GM19240 (cell line): ENCODE results near the gene MSMO1.
"Not testable (repeated sequence)": the region's sequence is repeated elsewhere in the genome, so short reads cannot be mapped to it uniquely, and the experiment has no call there.

ENCODE experiments used
- DNase-seq: peaks from one replicate; pipeline ENCODE4 v3.0.0; 2011; ENCODE audit warnings: low spot score; ENCODE audit not compliant: insufficient read length

MSMO1 gene

DNA sequence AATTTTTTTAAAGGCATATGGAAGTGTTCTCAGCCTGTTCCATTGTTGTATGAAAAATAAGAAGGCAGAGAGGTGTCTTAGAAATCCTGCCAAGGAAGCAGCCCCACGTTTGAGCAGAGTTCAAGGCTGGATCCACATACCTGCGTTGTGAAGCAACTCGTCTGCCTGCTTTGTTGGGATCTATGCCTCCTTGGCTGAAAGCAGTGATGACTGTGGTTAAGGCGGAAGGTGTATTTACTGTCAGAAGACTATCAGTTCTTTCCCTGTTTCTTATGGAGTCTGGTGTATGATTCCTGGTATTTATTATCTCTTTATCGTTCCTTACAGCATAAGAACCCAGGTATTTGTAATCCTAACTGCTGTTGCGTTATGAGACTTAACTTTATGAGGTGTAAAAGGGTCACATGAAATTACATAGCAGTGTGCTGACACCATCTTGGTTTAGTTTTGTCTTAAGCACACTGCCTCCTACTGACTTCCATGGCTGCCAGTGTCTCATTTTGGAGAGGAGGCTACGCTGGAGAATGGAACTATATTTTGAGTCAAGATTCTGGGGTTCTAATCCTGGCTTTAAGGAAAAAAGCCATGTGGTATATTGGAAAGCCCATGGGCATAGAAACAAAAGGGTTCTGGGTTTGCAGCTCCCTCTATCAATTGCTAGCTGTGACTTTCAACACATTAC, 3.1 kb upstream of the MSMO1 start:
- no peak for DNase-seq

DNA sequence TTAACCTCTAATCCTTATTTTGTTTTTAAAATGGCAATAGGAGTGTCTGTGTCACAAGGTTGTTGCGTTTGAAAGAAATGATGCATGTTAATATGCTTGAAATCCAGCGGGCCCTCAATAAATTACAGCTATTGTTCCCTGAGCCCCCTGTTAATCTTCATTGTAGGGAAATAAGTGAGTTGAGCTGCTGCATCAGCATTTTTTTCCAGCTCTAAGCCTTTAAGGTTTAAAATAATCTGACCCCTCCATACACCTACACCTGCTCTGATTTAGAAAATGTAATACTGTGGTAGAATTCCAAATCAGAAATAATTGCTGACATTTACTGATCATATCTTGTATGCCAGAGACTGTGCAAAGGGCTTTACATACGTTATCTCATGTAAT, 2.6 kb upstream of the MSMO1 start:
- DNase-seq, result no peak

DNA sequence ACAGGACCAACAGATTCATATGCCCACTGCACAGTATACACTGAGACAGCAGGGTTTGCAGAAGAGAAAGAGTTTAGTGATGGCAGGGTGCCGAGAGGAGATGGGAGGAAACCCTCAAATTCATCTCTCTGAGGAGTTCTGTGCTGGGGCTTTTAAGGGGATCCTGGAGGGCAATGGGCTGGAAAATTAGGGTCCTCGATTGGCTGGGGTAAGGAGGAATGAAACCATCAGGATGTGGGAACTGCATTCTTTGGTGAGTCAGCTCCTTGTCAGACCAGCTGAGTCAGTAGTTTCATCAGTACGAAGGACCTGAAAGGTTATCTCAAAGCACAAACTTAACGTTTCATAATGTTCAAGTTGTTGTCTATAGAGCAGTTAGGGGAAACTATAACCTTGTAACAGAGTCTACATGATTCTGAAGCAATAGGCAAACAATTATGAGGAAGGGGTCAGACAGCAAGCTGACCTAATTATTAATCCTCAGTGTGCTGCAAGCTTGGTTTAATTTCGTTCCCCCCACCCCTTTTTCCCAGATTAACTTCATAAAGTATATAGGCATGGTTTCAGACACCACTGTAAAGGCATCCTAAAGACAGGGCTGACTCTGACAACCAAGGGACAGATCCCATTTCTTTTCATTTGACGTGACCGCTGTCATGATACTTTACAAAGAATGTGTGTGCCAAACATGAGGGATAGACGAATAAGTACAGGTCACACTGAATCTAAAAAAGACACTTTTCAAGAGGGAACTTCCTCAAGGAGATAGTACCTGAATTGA, 1.5 kb upstream of the MSMO1 start:
- no peak for DNase-seq

DNA sequence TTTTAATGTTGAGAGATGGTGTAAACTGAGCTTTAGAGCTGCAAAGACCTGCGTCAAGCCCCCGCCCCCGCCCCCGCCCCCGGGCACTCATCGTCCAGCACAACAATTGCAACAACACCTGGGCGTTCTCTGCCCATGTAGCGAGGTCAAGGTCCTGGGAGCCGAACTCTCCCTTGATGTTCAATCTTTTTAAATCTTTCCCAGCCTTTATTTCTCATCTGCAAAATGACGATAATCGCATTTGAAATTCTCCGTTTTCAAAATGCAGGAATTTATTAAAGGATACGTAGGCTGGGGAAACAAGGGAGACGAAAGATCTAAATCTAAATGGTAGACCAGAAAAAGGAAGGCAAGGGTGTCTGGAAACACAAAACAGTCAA, 648 bp upstream of the MSMO1 start:
- DNase-seq, result no peak

DNA sequence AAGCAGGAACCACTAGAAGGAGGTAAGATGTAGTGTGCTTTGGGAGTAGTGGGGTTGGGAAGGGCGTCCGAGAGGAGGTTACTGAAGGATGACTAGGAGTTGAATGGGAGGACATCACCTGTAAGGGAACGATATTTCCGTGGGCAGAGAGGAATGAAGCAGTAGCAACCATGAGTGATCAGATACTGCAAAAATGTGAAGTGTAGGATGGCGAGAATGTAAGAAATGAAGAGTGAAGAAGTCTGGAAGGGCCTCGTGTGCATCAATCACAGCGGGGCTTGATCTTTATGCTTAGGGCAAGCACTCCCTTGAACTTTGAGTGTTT, 594 bp downstream of the MSMO1 start:
- no peak for DNase-seq

DNA sequence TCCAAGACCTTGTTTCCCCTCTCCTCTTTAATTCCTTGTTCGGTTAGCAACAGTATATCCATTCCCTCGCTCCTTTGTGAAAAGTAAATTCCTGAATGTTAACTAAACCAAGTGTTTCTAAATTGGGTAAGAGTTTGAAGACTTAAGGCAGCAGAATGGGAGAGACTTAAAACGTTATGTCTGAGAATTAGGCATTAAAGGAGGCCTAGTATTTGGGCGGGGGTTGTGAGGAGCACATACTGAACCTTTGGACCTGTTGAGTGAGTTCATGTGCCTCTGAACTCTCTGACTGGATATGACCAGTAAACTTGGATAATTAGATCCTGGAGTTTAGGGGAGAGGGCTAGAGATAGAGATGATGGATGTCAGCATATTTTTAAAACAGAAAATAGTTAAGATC, 1.2 kb downstream of the MSMO1 start:
- DNase-seq, result no peak

DNA sequence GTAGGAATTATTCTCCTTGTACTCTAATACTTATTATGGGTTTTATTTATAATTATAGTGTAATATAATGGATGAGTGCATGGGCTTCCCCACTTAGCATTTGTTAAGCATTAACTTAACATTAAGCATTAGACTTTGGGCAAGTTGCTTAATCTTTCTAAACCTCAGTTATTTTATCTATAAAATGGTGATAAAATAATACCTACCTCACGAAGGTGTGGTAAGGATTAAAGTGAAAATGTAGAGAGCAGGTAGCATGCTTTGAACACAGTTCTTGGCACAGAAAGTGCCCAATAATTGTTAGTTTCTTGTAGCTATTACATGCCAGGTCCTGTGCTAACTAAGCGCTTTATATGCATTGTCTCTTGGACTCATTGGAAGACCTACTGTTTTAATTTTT, 2.6 kb downstream of the MSMO1 start:
- DNase-seq, result no peak

DNA sequence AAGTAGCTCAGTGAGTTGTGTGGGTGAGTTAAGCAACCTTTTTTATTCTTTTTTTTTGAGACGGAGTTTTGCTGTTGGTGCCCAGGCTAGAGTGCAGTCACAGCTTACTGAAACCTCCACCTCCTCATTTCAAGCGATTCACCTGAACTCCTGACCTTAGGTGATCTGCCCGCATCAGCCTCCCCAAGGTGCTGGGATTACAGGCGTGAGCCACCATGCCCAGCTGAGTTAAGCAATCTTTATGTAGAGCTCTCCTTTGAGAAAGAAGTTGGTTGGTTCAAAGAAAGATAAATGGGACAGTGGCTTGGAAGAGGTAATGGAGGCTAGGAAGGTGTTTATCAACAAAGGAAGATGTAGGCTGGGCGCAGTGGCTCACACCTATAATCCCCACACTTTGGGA, 3.2 kb downstream of the MSMO1 start:
- DNase-seq, result no peak

DNA sequence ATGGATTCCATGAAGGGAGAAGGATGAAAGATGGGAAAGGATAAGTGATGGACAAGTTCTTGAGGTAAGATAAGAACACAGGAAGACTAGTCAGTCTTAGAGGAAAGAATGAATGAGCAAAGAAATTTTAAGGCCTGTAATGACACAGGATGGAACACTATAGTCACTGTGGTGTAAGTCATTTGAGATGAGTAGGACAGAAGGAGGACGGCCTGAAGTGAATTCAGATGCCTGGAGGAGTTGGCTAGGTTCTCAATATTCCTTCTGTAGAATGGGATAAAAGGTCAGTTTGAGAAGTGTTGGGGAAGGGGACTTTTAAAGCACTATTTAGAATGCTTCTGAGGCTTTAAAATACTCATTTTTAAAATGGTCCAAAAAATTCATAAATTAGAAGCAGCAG, 3.9 kb downstream of the MSMO1 start:
- DNase-seq, result no peak

DNA sequence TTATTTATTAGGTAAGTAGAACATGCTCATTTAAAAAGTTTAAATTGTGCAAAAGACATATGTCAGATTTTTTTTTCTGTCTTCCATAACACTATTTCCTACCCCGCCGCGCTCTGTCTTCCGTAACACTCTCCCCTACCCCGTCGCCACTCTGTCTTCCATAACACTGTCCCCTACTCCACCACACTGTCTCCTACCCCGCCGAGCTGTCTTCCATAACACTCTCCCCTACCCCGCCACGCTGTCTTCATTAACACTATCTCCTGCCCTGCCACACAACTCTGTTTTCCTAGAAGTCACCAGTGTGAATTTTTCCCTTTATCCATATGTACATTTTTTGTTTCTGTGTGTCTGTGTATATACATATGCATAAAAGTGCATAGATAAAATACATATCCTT, 4.4 kb downstream of the MSMO1 start:
- DNase-seq, result no peak

DNA sequence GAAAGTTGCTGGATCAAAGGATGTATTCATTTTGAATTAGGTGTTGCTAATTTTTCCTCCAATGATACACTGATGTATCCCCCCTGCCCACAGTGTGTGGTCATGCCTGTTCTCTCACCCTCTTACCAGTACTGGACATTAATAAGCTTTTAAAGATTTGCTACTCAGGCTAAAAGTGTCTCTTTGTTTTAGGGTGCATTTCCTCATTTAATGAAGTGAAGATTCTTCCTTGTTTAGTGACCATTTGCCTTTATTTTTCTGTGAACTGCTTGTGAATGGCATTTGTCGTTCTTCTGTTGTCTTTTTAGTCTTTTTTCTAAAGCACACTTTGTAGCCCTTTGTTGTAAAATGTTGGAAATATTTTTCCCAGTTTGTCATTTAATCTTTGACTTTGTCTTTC, 5.0 kb downstream of the MSMO1 start:
- DNase-seq, result no peak

DNA sequence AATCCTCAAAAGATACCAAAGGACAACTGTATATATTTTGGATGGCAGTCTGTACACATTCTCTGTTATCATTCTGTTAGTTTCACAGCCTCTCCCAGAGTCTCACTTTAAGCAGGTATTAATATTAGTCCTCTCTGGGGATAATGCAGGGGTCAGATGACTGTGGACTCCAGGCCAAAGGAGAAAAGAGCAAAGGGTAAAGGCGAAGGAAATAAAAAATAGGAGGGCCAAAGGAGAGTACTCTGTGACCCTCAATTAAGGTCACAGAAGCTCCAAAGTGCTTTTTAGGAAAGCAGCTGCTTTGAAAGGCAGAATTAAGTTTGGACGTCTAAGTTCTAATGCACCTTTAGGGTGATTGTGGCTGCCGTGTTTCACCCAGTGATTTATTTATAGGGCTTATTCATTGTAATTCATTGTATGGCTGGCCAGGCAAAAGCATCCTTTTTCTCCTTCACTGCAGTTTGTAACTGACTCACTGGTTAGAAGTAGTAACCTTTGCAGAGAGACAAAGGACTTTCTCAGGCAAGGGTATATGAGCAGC, 7.8 kb downstream of the MSMO1 start:
- DNase-seq, result no peak

DNA sequence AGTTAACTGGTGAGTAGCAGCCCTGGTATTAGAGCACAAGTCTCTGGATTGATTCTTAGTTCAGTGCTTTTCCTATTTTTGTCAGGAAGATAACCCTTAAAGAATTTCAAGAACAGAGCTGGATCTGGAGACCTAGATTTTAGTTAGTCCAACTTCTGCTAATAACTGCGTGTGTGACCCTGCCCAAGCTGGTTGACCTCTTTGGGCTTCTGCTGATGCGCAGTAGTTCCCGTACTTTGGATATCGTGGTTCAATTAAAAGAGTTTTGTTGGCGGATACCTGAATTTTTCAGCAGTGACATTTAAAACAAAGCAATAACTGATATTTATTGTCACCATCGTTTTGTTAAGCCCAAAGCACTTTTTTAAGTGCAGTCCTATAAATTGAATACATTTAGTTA, 9.3 kb downstream of the MSMO1 start:
- DNase-seq, result no peak

DNA sequence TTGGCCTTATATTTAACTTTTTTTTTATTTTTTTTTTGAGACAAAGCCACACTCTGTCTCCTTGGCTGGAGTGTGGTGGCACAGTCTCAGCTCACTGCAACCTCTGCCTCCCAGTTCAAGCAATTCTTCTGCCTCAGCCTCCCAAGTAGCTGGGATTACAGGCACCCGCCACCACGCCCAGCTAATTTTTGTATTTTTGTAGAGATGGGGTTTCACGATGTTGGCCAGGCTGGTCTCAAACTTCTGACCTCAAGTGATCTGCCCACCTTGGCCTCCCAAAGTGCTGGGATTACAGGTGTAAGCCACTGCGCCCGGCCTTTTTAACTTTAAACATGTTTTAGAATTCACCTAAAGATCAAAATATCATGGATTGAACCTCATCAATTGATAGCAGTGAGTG, 14.9 kb downstream of the MSMO1 start:
- not testable (repeated sequence) for DNase-seq

DNA sequence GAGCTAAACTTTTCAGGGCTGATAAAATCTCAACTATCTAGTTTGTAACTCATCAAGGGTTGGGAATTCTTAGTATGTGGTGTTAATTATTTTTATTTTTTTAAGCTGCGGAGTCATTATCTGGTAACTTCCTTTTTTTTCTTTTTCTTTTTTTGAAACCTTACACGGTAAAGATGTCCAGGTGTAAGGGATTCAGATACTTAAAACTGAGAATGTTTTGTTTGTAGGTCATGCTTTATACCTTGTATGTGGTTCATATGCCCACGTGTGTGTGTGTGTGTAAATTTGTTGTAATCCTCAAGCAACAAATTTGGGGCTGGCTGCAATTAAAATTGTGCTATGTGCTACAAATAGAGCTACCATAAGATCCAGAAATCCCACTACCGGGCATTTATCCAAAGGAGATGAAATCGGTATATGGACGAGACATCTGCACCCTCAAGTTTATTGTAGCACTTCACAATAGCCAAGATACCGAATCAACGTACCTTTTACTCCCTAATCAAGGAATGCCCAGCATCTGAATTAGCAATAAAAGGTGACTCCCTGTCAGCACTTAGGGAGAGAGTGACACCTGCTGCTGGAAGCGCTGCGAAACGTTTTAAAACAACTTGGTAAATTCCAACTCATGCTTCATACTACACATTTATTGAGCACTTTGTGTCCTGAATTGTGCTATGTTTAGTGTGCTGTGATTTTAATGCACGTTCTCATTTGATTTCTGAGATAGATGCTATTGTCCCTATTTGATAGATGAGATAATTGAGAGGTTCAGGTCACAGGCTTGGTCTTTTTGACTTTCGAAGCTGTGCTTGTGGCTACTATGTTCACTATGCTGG, 16.1 kb downstream of the MSMO1 start:
- DNase-seq, result no peak

DNA sequence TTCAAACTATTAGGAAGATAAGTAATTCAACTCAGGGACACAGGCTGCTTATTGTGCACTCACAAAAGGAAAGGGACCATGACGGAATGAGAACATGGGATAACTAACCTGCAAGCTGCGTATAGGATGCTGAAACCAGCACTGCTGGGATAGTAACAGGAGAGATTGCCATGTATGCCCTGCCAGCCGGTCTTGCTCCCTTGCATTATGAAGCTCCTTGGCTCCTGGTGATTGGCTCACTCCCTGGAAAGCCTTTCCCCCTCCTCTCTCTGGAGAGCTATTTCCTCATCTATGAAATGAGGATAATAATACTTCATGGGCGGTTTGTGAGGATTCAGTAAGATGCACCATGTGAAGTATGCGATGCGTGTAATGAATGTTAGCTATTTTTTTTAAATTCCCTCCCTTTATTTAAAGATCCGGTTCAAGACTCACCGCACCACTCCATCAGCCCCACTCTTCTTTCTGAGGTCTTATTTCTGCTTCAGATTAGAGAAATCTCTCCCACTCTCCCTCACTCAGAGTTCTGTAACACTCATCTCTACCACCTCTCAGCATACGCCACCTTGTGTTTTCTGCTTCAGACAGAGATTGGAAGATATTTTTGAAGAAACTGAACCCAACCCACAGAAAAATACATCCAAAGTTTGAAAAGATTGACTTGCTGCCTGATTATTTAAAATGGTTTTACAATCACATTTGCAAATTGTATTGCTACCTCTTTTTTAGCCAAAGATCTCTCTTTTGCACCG, 18.4 kb downstream of the MSMO1 start:
- DNase-seq, result no peak

DNA sequence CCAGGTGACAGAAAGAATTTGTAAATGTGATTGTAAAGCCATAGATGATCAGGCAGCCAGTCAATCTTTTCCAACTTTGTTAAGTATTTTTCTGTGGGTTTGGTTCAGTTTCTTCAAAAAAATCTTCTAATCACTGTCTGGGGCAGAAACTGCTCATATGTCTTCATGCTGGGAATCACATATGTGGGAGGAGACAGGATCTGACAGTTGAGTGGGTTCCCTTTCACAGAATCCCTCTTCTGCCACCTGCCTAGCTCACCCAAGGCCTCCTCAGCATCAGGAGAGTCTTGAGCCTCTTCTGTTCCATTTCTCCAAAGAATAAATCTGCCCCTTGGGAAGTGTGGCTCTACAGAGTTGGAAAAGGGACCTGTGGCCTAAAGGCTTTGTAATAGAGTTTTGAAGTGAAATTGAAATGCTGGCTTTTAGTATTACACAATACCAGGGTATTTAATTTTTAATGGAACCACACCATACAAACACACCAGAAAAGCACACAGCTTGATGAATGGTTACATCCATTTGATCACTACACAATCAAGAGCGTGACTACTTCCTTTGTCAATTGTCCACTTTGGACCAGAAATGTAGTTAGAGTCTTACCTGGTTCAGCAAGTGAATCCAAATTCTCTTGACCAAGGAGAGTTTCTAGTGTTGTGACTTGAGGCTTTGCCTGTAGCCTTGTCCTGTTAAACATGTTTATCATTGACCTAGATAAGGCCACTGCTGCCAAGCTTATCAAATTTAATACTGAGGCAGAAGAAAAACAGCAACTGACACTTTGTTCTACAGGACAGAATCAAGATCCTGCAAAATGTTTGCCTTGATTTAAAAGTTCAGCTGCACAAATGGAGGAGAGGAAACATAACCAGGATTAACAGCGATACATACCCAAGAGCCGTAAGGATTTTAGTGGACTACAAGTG, 20.4 kb downstream of the MSMO1 start:
- no peak for DNase-seq

DNA sequence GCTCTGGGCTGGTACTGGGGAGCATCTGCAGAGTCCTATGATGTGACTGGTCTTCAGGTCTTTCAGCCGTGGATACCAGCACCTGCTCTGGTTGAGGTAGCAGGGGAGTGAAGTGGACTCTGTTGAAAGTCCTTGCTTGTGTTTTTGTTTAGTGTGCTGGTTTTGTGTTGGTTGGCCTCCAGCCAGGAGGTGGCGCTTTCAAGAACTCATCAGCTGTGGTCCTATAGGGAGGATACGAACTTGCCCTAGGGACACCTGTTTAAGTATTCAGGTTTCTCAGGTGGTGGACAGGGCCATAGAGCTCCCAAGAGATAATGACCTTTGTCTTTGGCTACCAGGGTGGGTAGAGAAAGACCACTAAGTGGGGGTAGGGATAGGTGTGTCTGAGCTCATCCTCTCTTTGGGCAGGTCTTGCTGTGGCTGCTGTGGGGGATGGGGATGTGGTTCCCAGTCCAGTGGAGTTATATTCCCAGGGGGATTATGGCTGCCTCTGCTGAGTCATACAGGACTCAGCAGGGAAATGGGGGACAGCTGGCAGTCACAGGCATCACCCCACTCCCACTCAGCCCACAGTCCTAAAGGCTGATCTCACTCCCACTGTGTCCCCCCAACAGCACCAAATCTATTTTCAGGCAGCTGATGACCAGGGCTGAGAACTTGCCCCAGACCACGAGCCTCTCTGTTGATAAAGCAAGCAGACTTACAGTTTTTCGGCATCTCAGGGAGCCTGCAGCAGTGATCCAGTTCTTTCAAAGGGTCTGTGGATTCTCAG, 24.1 kb downstream of the MSMO1 start:
- no peak for DNase-seq

DNA sequence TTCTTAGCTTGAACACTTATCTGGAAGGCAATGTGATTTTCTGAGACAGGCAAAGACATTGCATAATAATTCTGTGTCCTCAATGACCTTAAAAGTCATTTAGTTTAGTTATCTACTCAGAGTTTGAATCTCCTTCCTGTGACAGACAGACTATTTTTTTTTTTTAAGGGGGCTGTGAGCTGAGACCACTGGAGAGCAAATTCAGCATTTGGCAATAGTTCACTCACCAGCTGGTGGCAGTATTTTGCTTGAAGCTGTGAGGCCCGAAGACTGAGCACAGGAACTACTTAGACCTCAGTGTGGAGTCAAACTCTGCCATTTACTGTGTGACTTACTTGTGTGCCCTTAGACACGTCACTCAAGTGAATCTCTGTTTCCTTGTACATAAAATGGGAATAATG, 28.4 kb downstream of the MSMO1 start:
- DNase-seq, result no peak

DNA sequence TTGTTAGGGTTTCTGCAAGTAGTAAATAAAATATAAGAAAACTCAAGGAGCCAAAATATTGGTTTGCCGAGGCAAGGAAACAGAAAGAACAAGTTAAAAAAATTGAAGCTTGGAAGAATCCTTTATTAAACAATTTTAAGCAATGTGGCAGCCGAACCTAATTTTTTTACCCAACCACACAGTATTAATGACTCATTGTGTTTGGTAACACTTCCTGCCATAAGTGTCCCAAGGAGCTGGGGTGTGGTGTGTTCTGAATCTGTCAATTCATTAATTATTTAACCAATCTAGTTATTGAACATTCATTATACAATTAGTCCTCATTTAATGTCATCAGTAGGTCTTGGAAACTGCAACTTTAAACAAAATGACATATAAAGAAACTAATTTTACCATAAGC, 32.0 kb downstream of the MSMO1 start:
- DNase-seq, result no peak
